AG09309 (cell line): ENCODE data around the gene AP2M1.

Source experiments
- DNase-seq: peaks from one replicate; pipeline ENCODE4 v3.0.0-alpha.2; 2010; ENCODE audit warnings: low read depth
- H3K4me3 ChIP-seq: 2 replicates; pipeline ENCODE4 v1.5.1; 2011; ENCODE audit warnings: mild to moderate bottlenecking, low read depth, low read length, moderate library complexity; ENCODE audit not compliant: control insufficient read depth
- TF ChIP-seq, protein P1 (sequence below): IDR thresholded peaks from 2 replicates; pipeline ENCODE4 v1.5.1; 2011; ENCODE audit warnings: mild to moderate bottlenecking, low read depth, low read length, inconsistent platforms; ENCODE audit not compliant: insufficient read depth, control insufficient read depth; ENCODE audit errors: missing control alignments

AP2M1 gene

GRCh38 chr3:184186184-184186901 lies 11.7 kb downstream of the AP2M1 start, which contains the start of gene ABCF3:
Gene ABCF3 (plus strand): TSS chr3:184186199. CDS start chr3:184186208, 9 bp downstream.
- no peak for DNase-seq
- TF ChIP-seq, protein P1, sequence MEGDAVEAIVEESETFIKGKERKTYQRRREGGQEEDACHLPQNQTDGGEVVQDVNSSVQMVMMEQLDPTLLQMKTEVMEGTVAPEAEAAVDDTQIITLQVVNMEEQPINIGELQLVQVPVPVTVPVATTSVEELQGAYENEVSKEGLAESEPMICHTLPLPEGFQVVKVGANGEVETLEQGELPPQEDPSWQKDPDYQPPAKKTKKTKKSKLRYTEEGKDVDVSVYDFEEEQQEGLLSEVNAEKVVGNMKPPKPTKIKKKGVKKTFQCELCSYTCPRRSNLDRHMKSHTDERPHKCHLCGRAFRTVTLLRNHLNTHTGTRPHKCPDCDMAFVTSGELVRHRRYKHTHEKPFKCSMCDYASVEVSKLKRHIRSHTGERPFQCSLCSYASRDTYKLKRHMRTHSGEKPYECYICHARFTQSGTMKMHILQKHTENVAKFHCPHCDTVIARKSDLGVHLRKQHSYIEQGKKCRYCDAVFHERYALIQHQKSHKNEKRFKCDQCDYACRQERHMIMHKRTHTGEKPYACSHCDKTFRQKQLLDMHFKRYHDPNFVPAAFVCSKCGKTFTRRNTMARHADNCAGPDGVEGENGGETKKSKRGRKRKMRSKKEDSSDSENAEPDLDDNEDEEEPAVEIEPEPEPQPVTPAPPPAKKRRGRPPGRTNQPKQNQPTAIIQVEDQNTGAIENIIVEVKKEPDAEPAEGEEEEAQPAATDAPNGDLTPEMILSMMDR = no peak
- peak within 1 kb of the TSS; percentile 82 for H3K4me3 ChIP-seq

DNA sequence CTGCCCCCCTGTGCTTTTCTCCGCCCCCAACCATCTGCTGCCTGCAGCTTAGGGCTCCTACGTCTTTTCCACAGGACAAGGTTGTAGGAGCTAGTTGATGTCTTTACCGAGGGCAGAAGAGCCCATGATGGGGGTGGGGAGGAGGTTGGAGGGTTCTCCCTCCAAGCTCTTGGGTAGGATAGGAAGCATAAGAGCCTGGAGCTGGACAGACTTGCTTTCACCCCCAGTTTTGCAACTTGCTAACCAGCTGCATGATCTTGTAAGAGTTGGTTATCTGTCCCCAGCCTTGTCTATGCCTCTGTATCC lies 12.2 kb downstream of the AP2M1 start:
- TF ChIP-seq, protein P1 = no peak
- DNase-seq = no peak
- peak overlapping the region; percentile 82 for H3K4me3 ChIP-seq

GRCh38 chr3:184188080-184188479 lies 13.4 kb downstream of the AP2M1 start:
- H3K4me3 ChIP-seq = no peak overlapping the region
- TF ChIP-seq, protein P1 = no peak
- no peak for DNase-seq

DNA sequence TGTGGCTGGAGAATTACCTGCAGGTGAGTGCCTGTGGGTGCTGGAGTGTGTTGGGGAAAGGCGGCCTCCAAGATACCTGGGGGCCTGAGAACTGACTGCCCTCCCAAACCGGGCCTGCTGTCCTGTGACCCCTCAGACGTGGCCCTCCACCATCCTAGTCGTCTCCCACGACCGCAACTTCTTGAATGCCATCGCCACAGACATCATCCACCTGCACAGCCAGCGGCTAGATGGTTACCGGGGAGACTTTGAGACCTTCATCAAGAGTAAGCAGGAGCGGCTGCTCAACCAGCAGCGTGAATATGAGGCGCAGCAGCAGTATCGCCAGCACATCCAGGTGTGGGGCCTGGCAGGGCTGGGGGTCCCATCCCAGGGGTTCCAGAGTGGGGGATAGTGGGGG lies 14.8 kb downstream of the AP2M1 start:
- H3K4me3 ChIP-seq = no peak overlapping the region
- TF ChIP-seq, protein P1 = no peak
- no peak for DNase-seq

DNA sequence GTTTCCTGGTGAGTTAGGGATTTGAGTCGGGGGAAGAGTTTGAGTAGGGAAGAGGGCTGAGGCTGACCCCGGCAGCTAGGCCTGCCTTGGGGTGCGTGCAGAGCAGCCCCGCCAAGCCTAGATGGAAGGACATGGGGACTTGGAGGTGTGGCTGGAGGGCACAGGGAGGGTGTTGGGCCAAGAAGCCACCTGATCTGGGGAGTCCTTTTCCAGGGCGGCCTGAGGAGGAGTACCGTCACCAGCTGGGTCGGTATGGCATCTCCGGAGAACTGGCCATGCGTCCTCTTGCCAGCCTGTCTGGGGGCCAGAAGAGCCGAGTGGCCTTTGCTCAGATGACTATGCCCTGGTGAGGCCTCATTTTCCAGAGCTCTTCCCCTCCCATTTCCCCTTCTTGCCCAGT lies 18.2 kb downstream of the AP2M1 start:
- TF ChIP-seq, protein P1 = no peak

DNA sequence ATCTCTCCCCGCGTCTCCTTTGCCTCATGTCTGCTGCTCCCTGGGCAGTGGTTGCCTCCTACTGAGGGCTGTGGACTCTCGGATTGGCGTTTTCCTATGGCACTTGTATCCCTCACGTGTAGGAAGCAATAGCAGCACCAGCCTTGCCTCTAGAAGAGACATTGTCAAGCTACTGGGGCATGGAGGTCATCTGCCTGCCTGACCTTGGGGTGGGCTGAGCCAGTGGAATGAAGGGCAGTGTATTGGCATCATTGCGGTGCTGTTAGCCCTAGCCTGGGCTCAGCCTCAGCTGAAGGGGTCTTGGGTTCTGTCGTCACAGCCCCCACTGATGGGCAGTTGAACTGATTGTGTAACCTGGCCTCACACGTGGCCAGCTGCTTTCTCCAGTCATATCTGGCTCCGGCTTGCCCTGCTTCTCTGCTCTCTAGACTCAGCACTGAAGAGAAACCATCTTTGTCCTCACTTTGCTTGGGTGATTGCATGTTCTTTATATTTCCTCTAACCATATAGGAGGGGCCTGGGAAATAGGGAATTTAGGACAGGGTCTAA lies 19.4 kb downstream of the AP2M1 start:
- TF ChIP-seq, protein P1 = no peak
- no peak for DNase-seq
- no peak overlapping the region for H3K4me3 ChIP-seq

More for the DNA sequence above, 18.2 kb downstream of the AP2M1 start:
- H3K4me3 ChIP-seq = no peak overlapping the region
- DNase-seq = no peak
